ENCODE measurements around the gene KDF1. TPM values are rescaled to one million over a fixed set of nuclear protein-coding genes. Genes with fewer than 3 reads are reported as not detected.

Gene KDF1
- total RNA-seq, 1 donor from 2014 or later = 10.3 TPM

GRCh38 chr1:26956321-26956720 is 3.9 kb downstream of the KDF1 start:
- no peak for TF ChIP-seq CTCF (IDR thresholded peaks at IDR 0.05; ENCODE audit: insufficient read depth, low read length, poor library complexity, severe bottlenecking)
- Histone ChIP-seq H3K27me3 (ENCODE audit: control insufficient read depth, insufficient read depth, low read length) (peaks cover 10% of the 10 kb centered on the region), H3K4me3 (ENCODE audit: low read depth, low read length) (no peak overlapping the region), H3K36me3 (ENCODE audit: control insufficient read depth, insufficient read depth, low read length) (no peaks in the 10 kb centered on the region)
- no peak for DNase-seq (ENCODE audit: low read depth)

GRCh38 chr1:26953374-26953773 is 6.9 kb downstream of the KDF1 start:
- Histone ChIP-seq H3K36me3 (ENCODE audit: control insufficient read depth, insufficient read depth, low read length) (no peaks in the 10 kb centered on the region), H3K4me3 (ENCODE audit: low read depth, low read length) (no peak overlapping the region), H3K27me3 (ENCODE audit: control insufficient read depth, insufficient read depth, low read length) (no peaks in the 10 kb centered on the region)
- no peak for DNase-seq (ENCODE audit: low read depth)
- TF ChIP-seq CTCF (IDR thresholded peaks at IDR 0.05; ENCODE audit: insufficient read depth, low read length, poor library complexity, severe bottlenecking) = no peak

- TF ChIP-seq CTCF (IDR thresholded peaks at IDR 0.05; ENCODE audit: insufficient read depth, low read length, poor library complexity, severe bottlenecking) = no peak
- no peaks in the 10 kb centered on the region for H3K36me3 ChIP-seq (ENCODE audit: control insufficient read depth, insufficient read depth, low read length)
- DNase-seq (ENCODE audit: low read depth) = no peak
- no peak overlapping the region for H3K4me3 ChIP-seq (ENCODE audit: low read depth, low read length)
- no peaks in the 10 kb centered on the region for H3K27me3 ChIP-seq (ENCODE audit: control insufficient read depth, insufficient read depth, low read length)
Observed at GRCh38 chr1:26951821-26952497, 8.3 kb downstream of the KDF1 start.

GRCh38 chr1:26951216-26951615 is 9.1 kb downstream of the KDF1 start:
- Histone ChIP-seq H3K36me3 (ENCODE audit: control insufficient read depth, insufficient read depth, low read length) (no peaks in the 10 kb centered on the region), H3K4me3 (ENCODE audit: low read depth, low read length) (no peak overlapping the region), H3K27me3 (ENCODE audit: control insufficient read depth, insufficient read depth, low read length) (no peaks in the 10 kb centered on the region)
- no peak for DNase-seq (ENCODE audit: low read depth)
- TF ChIP-seq CTCF (IDR thresholded peaks at IDR 0.05; ENCODE audit: insufficient read depth, low read length, poor library complexity, severe bottlenecking) = no peak

- H3K4me3 ChIP-seq (ENCODE audit: low read depth, low read length) = no peak overlapping the region
- no peak for DNase-seq (ENCODE audit: low read depth)
- TF ChIP-seq CTCF (IDR thresholded peaks at IDR 0.05; ENCODE audit: insufficient read depth, low read length, poor library complexity, severe bottlenecking) = no peak
- no peaks in the 10 kb centered on the region for H3K27me3 ChIP-seq (ENCODE audit: control insufficient read depth, insufficient read depth, low read length)
- H3K36me3 ChIP-seq (ENCODE audit: control insufficient read depth, insufficient read depth, low read length) = peaks cover 2% of the 10 kb centered on the region
Observed at GRCh38 chr1:26950602-26951001, 9.7 kb downstream of the KDF1 start.

- no peak for DNase-seq (ENCODE audit: low read depth)
- peaks cover 3% of the 10 kb centered on the region for H3K36me3 ChIP-seq (ENCODE audit: control insufficient read depth, insufficient read depth, low read length)
- H3K27me3 ChIP-seq (ENCODE audit: control insufficient read depth, insufficient read depth, low read length) = no peaks in the 10 kb centered on the region
- no peak for TF ChIP-seq CTCF (IDR thresholded peaks at IDR 0.05; ENCODE audit: insufficient read depth, low read length, poor library complexity, severe bottlenecking)
- no peak overlapping the region for H3K4me3 ChIP-seq (ENCODE audit: low read depth, low read length)
Observed at GRCh38 chr1:26949926-26950319, 10.3 kb downstream of the KDF1 start.

All from kidney epithelial cell (primary cell).